Bronchial epithelial cell (primary cell): Measurements from ENCODE around the gene NEK4. TPM values are rescaled to one million over a fixed set of nuclear protein-coding genes. Genes with fewer than 3 reads are reported as not detected.

Experiments
- DNase-seq: peaks from one replicate; pipeline ENCODE4 v3.0.0-alpha.2; 2010; ENCODE audit warnings: low read depth
- FAIRE-seq: peaks from 2 replicates; lab custom pipeline; 2011; peaks lifted over from hg19 to GRCh38; lab: Jason Lieb, UNC
- H3K27me3 ChIP-seq: 2 replicates; pipeline ENCODE4 v1.5.1; 2011; ENCODE audit warnings: low read length; ENCODE audit not compliant: control insufficient read depth, insufficient read depth
- H3K36me3 ChIP-seq: 2 replicates; pipeline ENCODE4 v1.5.1; 2011; ENCODE audit warnings: low read length; ENCODE audit not compliant: control insufficient read depth, insufficient read depth
- H3K4me3 ChIP-seq: 2 replicates; pipeline ENCODE4 v1.5.1; 2011; ENCODE audit warnings: mild to moderate bottlenecking, low read depth, low read length, control low read depth
- CTCF ChIP-seq: IDR thresholded peaks from 2 replicates; pipeline ENCODE4 v1.5.1; 2011; ENCODE audit warnings: mild to moderate bottlenecking, moderate library complexity, low read length, control low read depth, inconsistent platforms; ENCODE audit not compliant: insufficient read depth, severe bottlenecking
- total RNA-seq: library from RNA; depleted of rRNA; stranded (reverse); fragments of >200 nt; gene quantifications from 2 replicates; pipeline ENCODE4 v1.2.1, GENCODE V29; 2014

Gene NEK4
- total RNA-seq, 1 donor from 2014 or later = 20.5 TPM

- Histone ChIP-seq H3K36me3 (no peaks in the 10 kb centered on the region), H3K4me3 (no peak overlapping the region), H3K27me3 (no peaks in the 10 kb centered on the region)
- FAIRE-seq (no peak), DNase-seq (no peak)
- no peak for TF ChIP-seq CTCF
Measured at GRCh38 chr3:52798376-52798977, 27.7 kb upstream of the NEK4 start.

- peaks cover 3% of the 10 kb centered on the region for H3K27me3 ChIP-seq
- no peaks in the 10 kb centered on the region for H3K36me3 ChIP-seq
- FAIRE-seq = no peak
- DNase-seq = no peak
- no peak for TF ChIP-seq CTCF
- H3K4me3 ChIP-seq = no peak overlapping the region
Measured at GRCh38 chr3:52796411-52796810, 25.7 kb upstream of the NEK4 start.

DNA sequence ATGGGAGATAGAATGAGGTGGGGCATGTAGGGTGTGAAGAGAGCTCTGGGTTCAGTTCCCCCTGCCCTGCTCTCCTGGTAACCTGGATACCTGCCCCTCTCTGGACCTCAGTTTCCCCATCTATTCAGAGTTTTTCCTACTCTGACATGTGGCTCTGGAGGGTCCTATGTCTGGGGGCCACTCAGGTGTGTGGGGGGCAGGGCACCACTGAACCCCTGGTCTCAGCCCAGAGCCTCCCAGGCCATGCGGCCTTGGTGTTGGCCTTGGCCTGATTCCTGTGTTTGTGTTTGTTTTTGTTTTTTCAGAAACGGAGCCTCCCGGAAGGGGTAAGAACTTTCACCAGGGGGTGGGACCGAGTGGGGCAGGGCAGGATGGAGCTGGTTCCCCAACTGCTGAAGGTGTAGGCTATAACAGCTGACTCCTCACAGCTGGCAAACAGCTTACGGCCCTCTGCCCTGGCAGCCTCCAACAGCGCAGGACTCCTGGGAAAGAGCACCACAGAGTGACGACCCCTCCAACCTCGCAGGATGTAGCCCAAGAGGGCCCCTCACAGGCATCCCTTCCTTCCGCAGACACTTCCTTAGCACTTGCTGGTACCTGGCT, 24.7 kb upstream of the NEK4 start:
- no peak for TF ChIP-seq CTCF
- H3K27me3 ChIP-seq = peaks cover 3% of the 10 kb centered on the region
- FAIRE-seq = no peak
- H3K36me3 ChIP-seq = no peaks in the 10 kb centered on the region
- no peak for DNase-seq
- H3K4me3 ChIP-seq = no peak overlapping the region

- Histone ChIP-seq H3K4me3 (no peak within 1 kb of the TSS), H3K36me3 (no peaks in the 10 kb centered on the region), H3K27me3 (peaks cover 3% of the 10 kb centered on the region)
- no peak for FAIRE-seq
- no peak for DNase-seq
- no peak for TF ChIP-seq CTCF
Measured at GRCh38 chr3:52794612-52795099, 23.9 kb upstream of the NEK4 start, which contains the start of gene ITIH3. Gene ITIH3 (plus strand): TSS chr3:52794796. CDS start chr3:52794804, 8 bp downstream.

DNA sequence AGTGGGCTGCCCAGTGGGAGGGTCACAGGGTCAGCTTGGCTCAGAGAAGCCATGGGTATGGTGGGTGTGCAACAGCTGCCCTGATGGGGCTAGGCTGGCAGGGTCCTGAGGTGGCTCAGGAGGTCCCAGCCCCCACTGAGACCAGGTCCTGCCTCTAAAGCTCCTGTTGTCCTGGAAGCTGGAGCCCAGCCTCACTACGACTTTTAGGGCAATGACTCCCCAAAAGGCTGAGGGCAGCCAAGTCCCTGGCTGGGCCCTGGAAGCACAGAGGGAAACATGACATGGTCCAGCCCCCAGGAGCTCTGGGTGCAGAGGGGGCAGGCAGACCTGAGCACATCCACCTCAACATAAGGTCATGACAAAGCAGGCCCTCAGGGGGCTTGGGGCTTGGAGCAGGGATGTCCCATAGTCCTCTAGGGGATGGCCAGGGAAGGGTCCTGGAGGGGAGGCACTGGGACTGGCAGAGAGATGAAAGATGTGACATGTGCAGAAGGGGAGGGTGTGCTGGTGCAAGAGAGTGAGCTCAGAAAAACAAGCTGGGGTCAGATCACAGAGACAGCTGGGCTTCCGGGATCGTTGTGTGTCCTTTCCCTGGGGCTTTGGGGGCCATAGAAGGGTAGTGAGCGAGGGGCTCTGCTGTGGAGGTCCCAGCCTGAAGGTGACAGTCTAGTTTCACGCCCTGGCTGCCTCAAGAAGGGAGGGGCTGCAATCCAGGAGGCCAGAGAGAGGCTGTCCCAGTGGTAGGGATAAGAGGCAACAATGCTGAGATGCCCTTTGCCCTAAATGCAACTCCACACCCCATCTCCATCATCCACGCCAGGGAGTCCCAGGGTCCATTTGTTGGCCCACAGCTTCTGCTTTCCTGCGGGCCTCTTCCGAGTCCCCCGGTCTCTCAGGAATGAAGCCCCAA, 23.2 kb upstream of the NEK4 start:
- Histone ChIP-seq H3K4me3 (no peak overlapping the region), H3K36me3 (no peaks in the 10 kb centered on the region), H3K27me3 (peaks cover 3% of the 10 kb centered on the region)
- TF ChIP-seq CTCF = no peak
- FAIRE-seq = no peak
- DNase-seq = no peak
